ENCODE data around the gene MRM2.

Gene MRM2

DNA sequence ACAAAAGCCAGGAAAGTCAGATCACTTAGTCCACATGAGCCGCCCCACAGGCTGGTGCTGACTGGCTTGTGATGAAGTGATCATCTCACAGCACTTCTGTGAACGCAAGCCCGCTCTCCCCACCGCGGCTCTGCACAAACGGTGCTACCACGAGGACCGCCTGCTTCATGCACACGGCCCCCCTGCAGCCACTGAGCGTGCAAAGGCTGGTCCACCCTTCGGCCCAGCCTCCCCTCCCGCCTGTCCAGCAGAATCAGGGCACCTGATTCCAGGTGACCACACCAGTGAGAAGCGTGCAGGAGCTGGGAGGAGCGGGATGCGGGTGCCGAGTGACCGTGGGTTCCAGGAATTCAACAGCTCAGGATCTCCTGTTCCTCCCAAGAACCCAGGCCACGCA, 41.4 kb downstream of the MRM2 start:
- no peaks in the 10 kb centered on the region for H3K9me3 ChIP-seq (replicated peaks; ENCODE audit: insufficient read depth, low read length)
- H3K79me2 ChIP-seq (ENCODE audit: low read length) = no peaks in the 10 kb centered on the region
- H3K4me1 ChIP-seq (ENCODE audit: low read length) = no peaks in the 10 kb centered on the region
- H3K36me3 ChIP-seq (replicated peaks; ENCODE audit: insufficient read depth, low read length) = peaks cover under 1% of the 10 kb centered on the region; the same call in 1 of the 2 replicates
- DNase-seq = no peak
- no peak overlapping the region for H3K27ac ChIP-seq (ENCODE audit: low read length)
- H3K9me2 ChIP-seq (replicated peaks; ENCODE audit: insufficient read depth, low read length) = no peaks in the 10 kb centered on the region
- H3F3A ChIP-seq (ENCODE audit: insufficient read depth, low read length) = no peaks in the 10 kb centered on the region
- no peak for TF ChIP-seq EZH2 (optimal IDR thresholded peaks at IDR 0.05; ENCODE audit: low read depth, low read length)
- TF ChIP-seq EZH2phosphoT487 (IDR thresholded peaks at IDR 0.05; ENCODE audit: low read length) = no peak
- TF ChIP-seq, protein P1, sequence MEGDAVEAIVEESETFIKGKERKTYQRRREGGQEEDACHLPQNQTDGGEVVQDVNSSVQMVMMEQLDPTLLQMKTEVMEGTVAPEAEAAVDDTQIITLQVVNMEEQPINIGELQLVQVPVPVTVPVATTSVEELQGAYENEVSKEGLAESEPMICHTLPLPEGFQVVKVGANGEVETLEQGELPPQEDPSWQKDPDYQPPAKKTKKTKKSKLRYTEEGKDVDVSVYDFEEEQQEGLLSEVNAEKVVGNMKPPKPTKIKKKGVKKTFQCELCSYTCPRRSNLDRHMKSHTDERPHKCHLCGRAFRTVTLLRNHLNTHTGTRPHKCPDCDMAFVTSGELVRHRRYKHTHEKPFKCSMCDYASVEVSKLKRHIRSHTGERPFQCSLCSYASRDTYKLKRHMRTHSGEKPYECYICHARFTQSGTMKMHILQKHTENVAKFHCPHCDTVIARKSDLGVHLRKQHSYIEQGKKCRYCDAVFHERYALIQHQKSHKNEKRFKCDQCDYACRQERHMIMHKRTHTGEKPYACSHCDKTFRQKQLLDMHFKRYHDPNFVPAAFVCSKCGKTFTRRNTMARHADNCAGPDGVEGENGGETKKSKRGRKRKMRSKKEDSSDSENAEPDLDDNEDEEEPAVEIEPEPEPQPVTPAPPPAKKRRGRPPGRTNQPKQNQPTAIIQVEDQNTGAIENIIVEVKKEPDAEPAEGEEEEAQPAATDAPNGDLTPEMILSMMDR (IDR thresholded peaks at IDR 0.05; ENCODE audit: low read length) = no peak
- no peaks in the 10 kb centered on the region for H4K20me1 ChIP-seq (ENCODE audit: insufficient read depth, low read length)
- H2AFZ ChIP-seq (ENCODE audit: low read length) = no peak overlapping the region
- H3K27me3 ChIP-seq (replicated peaks; ENCODE audit: insufficient read depth, low read length) = no peaks in the 10 kb centered on the region
- no peak overlapping the region for H3K4me2 ChIP-seq (ENCODE audit: low read depth, low read length)
- no peak overlapping the region for H3K4me3 ChIP-seq (ENCODE audit: low read length)
- H3K9ac ChIP-seq (ENCODE audit: low read length) = no peak overlapping the region

DNA sequence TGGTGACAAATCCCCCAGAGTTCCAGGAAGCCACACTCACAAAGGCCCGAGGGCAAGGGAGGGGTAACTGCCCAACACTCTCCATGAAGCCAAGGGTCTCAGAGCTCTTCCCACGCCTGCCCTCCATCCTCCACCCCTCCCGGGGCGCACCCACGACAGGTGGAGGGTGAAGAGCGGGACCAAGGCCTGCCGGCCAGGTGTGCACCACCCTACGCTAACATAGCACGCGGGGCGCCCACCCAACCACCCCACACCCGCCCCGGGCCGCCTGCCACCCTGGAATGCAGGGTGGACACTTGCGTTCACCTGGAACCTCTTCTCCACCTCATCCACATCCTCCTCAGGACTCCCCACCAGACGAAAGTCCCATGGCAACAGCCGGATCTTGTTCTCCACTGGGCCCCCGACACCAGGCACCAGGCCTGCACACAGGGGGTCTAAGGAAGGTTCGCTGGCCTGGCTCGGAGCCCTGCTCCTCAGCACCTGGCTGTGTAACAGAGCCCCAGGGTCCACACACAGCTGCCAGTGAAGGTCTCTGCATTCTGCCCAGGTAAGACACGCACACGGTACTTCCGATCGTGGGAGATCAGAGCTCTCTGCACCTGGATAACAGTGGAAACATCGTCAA, 41.9 kb downstream of the MRM2 start:
- no peak overlapping the region for H3K27ac ChIP-seq (ENCODE audit: low read length)
- no peaks in the 10 kb centered on the region for H3K79me2 ChIP-seq (ENCODE audit: low read length)
- no peaks in the 10 kb centered on the region for H3F3A ChIP-seq (ENCODE audit: insufficient read depth, low read length)
- no peak overlapping the region for H3K9ac ChIP-seq (ENCODE audit: low read length)
- H4K20me1 ChIP-seq (ENCODE audit: insufficient read depth, low read length) = no peaks in the 10 kb centered on the region
- no peaks in the 10 kb centered on the region for H3K4me1 ChIP-seq (ENCODE audit: low read length)
- H3K4me2 ChIP-seq (ENCODE audit: low read depth, low read length) = no peak overlapping the region
- no peak overlapping the region for H2AFZ ChIP-seq (ENCODE audit: low read length)
- no peaks in the 10 kb centered on the region for H3K27me3 ChIP-seq (replicated peaks; ENCODE audit: insufficient read depth, low read length)
- no peaks in the 10 kb centered on the region for H3K9me3 ChIP-seq (replicated peaks; ENCODE audit: insufficient read depth, low read length)
- no peaks in the 10 kb centered on the region for H3K9me2 ChIP-seq (replicated peaks; ENCODE audit: insufficient read depth, low read length)
- no peak for DNase-seq
- no peak overlapping the region for H3K4me3 ChIP-seq (ENCODE audit: low read length)
- TF ChIP-seq EZH2 (optimal IDR thresholded peaks at IDR 0.05; ENCODE audit: low read depth, low read length) (no peak), EZH2phosphoT487 (IDR thresholded peaks at IDR 0.05; ENCODE audit: low read length) (no peak)
- TF ChIP-seq, protein P1 (IDR thresholded peaks at IDR 0.05; ENCODE audit: low read length) = no peak
- peaks cover 5% of the 10 kb centered on the region; the same call in 1 of the 2 replicates for H3K36me3 ChIP-seq (replicated peaks; ENCODE audit: insufficient read depth, low read length)

- H3K79me2 ChIP-seq (ENCODE audit: low read length) = no peaks in the 10 kb centered on the region
- TF ChIP-seq, protein P1 (IDR thresholded peaks at IDR 0.05; ENCODE audit: low read length) = no peak
- TF ChIP-seq EZH2 (optimal IDR thresholded peaks at IDR 0.05; ENCODE audit: low read depth, low read length) (no peak), EZH2phosphoT487 (IDR thresholded peaks at IDR 0.05; ENCODE audit: low read length) (no peak)
These were observed 42.5 kb downstream of the MRM2 start for GRCh38 chr7:2199528-2199927.

More at GRCh38 chr7:2199528-2199927, 42.5 kb downstream of the MRM2 start:
- no peaks in the 10 kb centered on the region for H3K4me1 ChIP-seq (ENCODE audit: low read length)
- no peaks in the 10 kb centered on the region for H3F3A ChIP-seq (ENCODE audit: insufficient read depth, low read length)
- H2AFZ ChIP-seq (ENCODE audit: low read length) = no peak overlapping the region
- H3K9me2 ChIP-seq (replicated peaks; ENCODE audit: insufficient read depth, low read length) = no peaks in the 10 kb centered on the region
- H3K27me3 ChIP-seq (replicated peaks; ENCODE audit: insufficient read depth, low read length) = no peaks in the 10 kb centered on the region
- H3K4me2 ChIP-seq (ENCODE audit: low read depth, low read length) = no peak overlapping the region
- no peak overlapping the region for H3K9ac ChIP-seq (ENCODE audit: low read length)
- no peaks in the 10 kb centered on the region for H4K20me1 ChIP-seq (ENCODE audit: insufficient read depth, low read length)
- no peak for DNase-seq
- H3K9me3 ChIP-seq (replicated peaks; ENCODE audit: insufficient read depth, low read length) = no peaks in the 10 kb centered on the region
- no peak overlapping the region for H3K4me3 ChIP-seq (ENCODE audit: low read length)
- H3K36me3 ChIP-seq (replicated peaks; ENCODE audit: insufficient read depth, low read length) = peaks cover 5% of the 10 kb centered on the region; the same call in 1 of the 2 replicates
- no peak overlapping the region for H3K27ac ChIP-seq (ENCODE audit: low read length)
